ENCODE data around the gene IGSF5. TPM values are rescaled to one million over a fixed set of nuclear protein-coding genes. Genes with fewer than 3 reads are reported as not detected.

The IGSF5 gene
- total RNA-seq, 1 donor from 2014 or later = not detected

DNA sequence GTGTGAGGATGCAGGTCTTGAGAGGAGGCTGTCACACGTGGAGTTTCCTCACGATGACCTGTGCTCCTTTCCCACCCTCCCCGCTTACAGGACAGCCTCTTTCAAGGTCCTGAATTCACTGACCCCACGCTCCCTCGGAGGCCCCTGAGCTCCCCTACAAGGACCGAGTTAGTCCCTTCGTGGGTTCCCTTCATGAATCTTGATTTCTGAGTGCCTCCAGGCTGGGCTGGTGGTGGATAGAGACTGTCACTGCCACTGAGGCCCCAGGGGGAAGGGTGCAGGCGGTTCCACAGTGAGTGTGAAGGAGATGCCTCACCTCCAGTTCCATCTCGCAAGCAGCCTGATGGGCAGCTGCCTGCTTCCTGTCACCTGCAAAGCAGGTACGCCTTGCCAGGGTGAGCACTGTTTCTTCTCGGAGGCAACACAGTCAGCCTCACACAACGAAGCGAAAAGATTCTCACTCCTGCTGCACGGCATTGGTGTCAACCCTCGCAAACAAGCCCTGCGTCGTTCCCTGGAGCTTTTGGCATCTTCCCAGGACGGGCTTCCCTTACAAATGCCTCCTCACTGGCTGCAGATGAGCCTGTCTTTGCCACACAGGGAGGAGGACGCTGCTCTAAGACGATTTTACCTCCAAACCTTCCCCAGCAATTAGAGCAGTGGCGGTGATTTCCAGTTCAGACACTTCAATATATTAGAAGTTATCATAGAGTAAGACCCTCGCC, 95.6 kb downstream of the IGSF5 start:
- H3K36me3 ChIP-seq = no peaks in the 10 kb centered on the region
- TF ChIP-seq, protein P1, sequence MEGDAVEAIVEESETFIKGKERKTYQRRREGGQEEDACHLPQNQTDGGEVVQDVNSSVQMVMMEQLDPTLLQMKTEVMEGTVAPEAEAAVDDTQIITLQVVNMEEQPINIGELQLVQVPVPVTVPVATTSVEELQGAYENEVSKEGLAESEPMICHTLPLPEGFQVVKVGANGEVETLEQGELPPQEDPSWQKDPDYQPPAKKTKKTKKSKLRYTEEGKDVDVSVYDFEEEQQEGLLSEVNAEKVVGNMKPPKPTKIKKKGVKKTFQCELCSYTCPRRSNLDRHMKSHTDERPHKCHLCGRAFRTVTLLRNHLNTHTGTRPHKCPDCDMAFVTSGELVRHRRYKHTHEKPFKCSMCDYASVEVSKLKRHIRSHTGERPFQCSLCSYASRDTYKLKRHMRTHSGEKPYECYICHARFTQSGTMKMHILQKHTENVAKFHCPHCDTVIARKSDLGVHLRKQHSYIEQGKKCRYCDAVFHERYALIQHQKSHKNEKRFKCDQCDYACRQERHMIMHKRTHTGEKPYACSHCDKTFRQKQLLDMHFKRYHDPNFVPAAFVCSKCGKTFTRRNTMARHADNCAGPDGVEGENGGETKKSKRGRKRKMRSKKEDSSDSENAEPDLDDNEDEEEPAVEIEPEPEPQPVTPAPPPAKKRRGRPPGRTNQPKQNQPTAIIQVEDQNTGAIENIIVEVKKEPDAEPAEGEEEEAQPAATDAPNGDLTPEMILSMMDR (IDR thresholded peaks at IDR 0.05) = no peak
- ATAC-seq = no peak

DNA sequence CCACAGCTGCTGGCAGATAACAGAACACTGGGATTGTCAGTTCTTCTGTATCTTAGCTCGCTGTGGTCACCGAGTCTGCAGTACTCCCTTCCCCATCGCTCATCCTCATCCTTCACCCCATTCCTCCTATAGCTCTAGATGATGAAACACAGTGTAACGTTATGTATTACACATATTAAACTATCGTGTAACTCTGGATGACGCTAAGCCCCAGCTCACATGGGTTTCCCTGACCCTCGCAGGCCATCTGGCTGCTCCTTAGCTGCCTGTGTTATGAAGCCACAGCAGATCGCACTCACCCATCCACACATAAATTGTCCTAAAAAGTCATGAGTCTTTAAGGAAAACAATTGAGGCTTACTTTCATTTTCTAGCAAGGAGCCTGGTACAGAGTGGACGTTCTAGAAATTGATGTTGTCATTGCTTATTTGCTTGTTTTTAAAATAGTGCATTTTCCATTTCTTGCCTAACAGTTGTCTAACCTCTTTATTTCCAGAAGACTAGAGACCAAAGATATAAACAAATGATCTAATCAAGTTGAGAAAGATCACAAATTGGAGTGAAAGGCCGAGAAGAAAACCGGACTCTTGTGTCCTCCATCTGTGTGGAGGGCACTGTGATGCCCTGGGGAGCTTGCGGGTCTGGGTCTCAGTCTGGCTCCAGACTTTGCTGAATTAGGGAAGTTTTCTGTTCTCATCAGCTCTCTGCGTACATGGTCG, 97.9 kb downstream of the IGSF5 start:
- intact Hi-C loops (cut with DNase I) = no loop called here

More for the DNA sequence above, 95.6 kb downstream of the IGSF5 start:
- intact Hi-C loops (cut with DNase I) = no loop called here
- Histone ChIP-seq H3K27ac (no peak overlapping the region), H3K4me1 (no peaks in the 10 kb centered on the region), H3K4me3 (no peak overlapping the region), H3K27me3 (no peaks in the 10 kb centered on the region), H3K9me3 (no peaks in the 10 kb centered on the region)
- DNase-seq = no peak

DNA sequence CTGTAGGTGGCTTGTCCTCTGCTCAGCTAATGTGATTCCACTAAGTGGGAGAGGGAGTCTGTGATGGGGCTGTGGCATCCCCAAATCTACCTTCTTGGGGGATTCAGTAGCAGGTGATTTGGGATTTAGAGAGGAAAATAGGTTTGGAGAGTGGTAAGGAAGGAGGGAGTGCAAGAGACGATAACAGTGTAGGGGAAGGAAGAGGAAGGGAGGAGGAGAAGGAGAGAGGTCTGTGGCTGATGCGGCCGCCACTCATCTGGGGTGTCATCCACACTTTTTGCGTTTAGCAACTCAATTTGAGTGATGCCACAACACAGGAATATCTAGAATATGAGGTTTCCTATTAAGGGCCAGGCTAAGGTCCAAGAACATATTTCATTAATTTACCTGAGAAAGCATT, 98.5 kb downstream of the IGSF5 start:
- no peaks in the 10 kb centered on the region for H3K27me3 ChIP-seq
- H3K9me3 ChIP-seq = no peaks in the 10 kb centered on the region
- no peaks in the 10 kb centered on the region for H3K36me3 ChIP-seq
- no peak overlapping the region for H3K4me3 ChIP-seq
- intact Hi-C loops (cut with DNase I) = no loop called here
- no peak for ATAC-seq
- TF ChIP-seq, protein P1 (IDR thresholded peaks at IDR 0.05) = no peak
- H3K27ac ChIP-seq = no peak overlapping the region
- H3K4me1 ChIP-seq = no peaks in the 10 kb centered on the region
- no peak for DNase-seq

More for the DNA sequence above, 97.9 kb downstream of the IGSF5 start:
- H3K9me3 ChIP-seq = no peaks in the 10 kb centered on the region
- no peak overlapping the region for H3K27ac ChIP-seq
- H3K27me3 ChIP-seq = no peaks in the 10 kb centered on the region
- ATAC-seq = no peak
- H3K36me3 ChIP-seq = no peaks in the 10 kb centered on the region
- TF ChIP-seq, protein P1 (IDR thresholded peaks at IDR 0.05) = no peak
- DNase-seq = no peak
- no peak overlapping the region for H3K4me3 ChIP-seq
- H3K4me1 ChIP-seq = no peaks in the 10 kb centered on the region

DNA sequence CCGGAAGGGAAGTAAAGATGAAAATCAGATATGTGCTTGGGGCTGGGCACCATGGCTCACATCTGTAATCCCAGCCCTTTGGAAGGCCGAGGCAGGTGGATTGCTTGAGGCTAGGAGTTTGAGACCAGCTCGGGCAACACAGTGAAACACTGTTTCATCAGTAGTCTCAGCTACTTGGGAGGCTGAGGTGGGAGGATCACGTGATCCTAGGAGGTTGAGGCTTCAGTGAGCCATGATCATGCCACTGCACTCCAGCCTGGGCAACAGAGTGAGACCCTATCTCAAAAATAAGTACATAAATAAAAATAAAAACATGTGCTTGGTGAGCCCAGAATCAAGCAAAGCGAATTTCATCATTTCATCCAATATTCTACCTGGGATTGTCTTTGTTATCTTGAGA, 98.9 kb downstream of the IGSF5 start:
- intact Hi-C loops (cut with DNase I) = no loop called here
- no peaks in the 10 kb centered on the region for H3K9me3 ChIP-seq
- H3K27ac ChIP-seq = no peak overlapping the region
- ATAC-seq (no peak), DNase-seq (no peak)
- TF ChIP-seq, protein P1 (IDR thresholded peaks at IDR 0.05) = no peak
- H3K4me3 ChIP-seq = no peak overlapping the region
- no peaks in the 10 kb centered on the region for H3K36me3 ChIP-seq
- H3K4me1 ChIP-seq = no peaks in the 10 kb centered on the region
- H3K27me3 ChIP-seq = no peaks in the 10 kb centered on the region

DNA sequence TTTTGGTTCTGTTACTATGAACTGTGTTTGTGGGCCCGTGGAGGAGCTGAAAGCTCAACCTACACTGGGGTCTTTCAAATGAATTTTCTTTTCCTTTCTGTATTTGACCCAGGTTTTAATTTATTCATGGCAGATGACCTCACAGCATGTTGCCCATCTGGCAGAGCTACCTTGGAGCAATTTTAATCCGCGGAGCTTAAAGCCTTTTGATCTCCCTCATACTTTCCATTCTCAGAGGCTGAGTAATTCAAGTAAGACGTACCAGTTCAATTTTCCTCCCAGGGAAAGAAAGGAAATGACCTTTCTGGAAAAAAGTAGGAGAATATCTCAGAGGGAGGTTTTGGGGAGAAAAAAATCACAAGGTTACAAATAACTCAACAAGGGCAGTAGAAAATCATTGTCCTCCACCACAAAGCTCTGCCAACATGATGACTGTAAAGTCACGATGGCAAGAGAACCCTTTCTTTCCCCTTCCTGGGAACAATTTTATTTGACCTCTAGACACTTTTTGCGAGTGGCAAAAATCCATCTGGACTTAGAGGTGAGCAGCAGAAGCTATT, 100.7 kb downstream of the IGSF5 start:
- intact Hi-C loops (cut with DNase I) = no loop called here
- Histone ChIP-seq H3K36me3 (no peaks in the 10 kb centered on the region), H3K4me3 (no peak overlapping the region), H3K27ac (no peak overlapping the region), H3K9me3 (no peaks in the 10 kb centered on the region), H3K4me1 (no peaks in the 10 kb centered on the region), H3K27me3 (no peaks in the 10 kb centered on the region)
- ATAC-seq (no peak), DNase-seq (no peak)
- TF ChIP-seq, protein P1 (IDR thresholded peaks at IDR 0.05) = no peak
